Activated naive CD4-positive, alpha-beta T cell treated with anti-CD3 and anti-CD28 coated beads, Interleukin-2, amount 50 U/mL, for 72 hours (primary cell): ENCODE measurements around the gene CLEC4D. TPM values are rescaled to one million over a fixed set of nuclear protein-coding genes. Genes with fewer than 3 reads are reported as not detected.
"Not testable (repeated sequence)": the region's sequence is repeated elsewhere in the genome, so short reads cannot be mapped to it uniquely, and the experiment has no call there.

Experiments used
- ATAC-seq, 2 donors: fragments of 150-1000 bp; cut with Tn5 transposase; 2 replicates each; pipeline ENCODE4 v1.10.0; 2021; ENCODE audit warnings: mild to moderate bottlenecking in 2 of 2, moderate library complexity in 2 of 2
- DNase-seq, 2 donors: peaks; one replicate each; pipeline ENCODE4 v3.0.0; 2021 to 2022; ENCODE audit warnings: low spot score in 2 of 2
- H3K27ac Mint-ChIP-seq, 2 donors: one replicate each; pipeline ENCODE4 v1.8.0; 2022; ENCODE audit warnings: mild to moderate bottlenecking in 2 of 2, mixed read lengths in 2 of 2
- H3K36me3 Mint-ChIP-seq, 2 donors: one replicate each; pipeline ENCODE4 v1.8.0; 2022; ENCODE audit warnings: mixed read lengths in 2 of 2
- H3K9me3 Mint-ChIP-seq, 2 donors: one replicate each; pipeline ENCODE4 v1.8.0; 2022; ENCODE audit warnings: mixed read lengths in 2 of 2
- total RNA-seq, 2 donors: library from RNA; stranded (reverse); gene quantifications; one replicate each; pipeline ENCODE4 v1.2.3, GENCODE V29; 2022

Gene CLEC4D
- total RNA-seq, 2 donors from 2014 or later, result not detected

GRCh38 chr12:8559676-8560075 is 46.4 kb downstream of the CLEC4D start:
- ATAC-seq, result no peak
- DNase-seq, result no peak
- Mint-ChIP-seq H3K27ac (no peak overlapping the region), H3K9me3 (peaks cover 5 to 8% of the 10 kb centered on the region in 2 donors), H3K36me3 (peaks cover 0 to 11% of the 10 kb centered on the region in 2 donors)

GRCh38 chr12:8561011-8561410 is 47.7 kb downstream of the CLEC4D start:
- no peak overlapping the region for H3K27ac Mint-ChIP-seq
- no peak for DNase-seq
- no peak for ATAC-seq
- peaks cover 5 to 8% of the 10 kb centered on the region in 2 donors for H3K9me3 Mint-ChIP-seq
- peaks cover 0 to 11% of the 10 kb centered on the region in 2 donors for H3K36me3 Mint-ChIP-seq

GRCh38 chr12:8562310-8562709 is 49.0 kb downstream of the CLEC4D start:
- no peak overlapping the region for H3K27ac Mint-ChIP-seq
- H3K9me3 Mint-ChIP-seq, result peaks cover 8 to 9% of the 10 kb centered on the region in 2 donors
- no peak for ATAC-seq
- peaks cover 0 to 14% of the 10 kb centered on the region in 2 donors for H3K36me3 Mint-ChIP-seq
- no peak for DNase-seq

- peaks cover 0 to 15% of the 10 kb centered on the region in 2 donors for H3K36me3 Mint-ChIP-seq
- H3K9me3 Mint-ChIP-seq, result peaks cover 8 to 9% of the 10 kb centered on the region in 2 donors
- H3K27ac Mint-ChIP-seq, result no peak overlapping the region
- no peak for ATAC-seq
- no peak for DNase-seq
Measured at GRCh38 chr12:8563356-8563755, 50.1 kb downstream of the CLEC4D start.

DNA sequence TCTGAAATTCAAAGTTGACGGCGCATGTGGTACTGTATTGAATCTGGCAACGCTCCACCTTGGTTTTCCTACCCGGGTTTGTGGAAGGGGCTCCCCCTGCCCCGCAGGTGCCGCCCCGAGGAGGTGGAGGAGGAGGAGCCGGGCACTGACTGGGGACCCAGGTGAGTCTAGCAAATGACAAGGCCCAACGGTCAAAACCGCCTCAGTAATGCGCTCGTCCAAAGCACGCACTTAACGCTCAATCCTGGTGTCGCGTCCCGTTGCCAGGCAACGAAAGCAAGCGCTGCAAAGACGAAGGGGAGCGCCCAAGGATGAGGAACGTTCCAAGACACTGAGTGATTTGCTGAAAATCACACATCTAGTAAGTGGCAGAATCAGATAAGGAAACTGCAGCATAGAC is 51.4 kb downstream of the CLEC4D start:
- H3K27ac Mint-ChIP-seq, result no peak overlapping the region
- peaks cover 8 to 9% of the 10 kb centered on the region in 2 donors for H3K9me3 Mint-ChIP-seq
- DNase-seq, result no peak
- ATAC-seq, result no peak
- peaks cover 0 to 15% of the 10 kb centered on the region in 2 donors for H3K36me3 Mint-ChIP-seq

DNA sequence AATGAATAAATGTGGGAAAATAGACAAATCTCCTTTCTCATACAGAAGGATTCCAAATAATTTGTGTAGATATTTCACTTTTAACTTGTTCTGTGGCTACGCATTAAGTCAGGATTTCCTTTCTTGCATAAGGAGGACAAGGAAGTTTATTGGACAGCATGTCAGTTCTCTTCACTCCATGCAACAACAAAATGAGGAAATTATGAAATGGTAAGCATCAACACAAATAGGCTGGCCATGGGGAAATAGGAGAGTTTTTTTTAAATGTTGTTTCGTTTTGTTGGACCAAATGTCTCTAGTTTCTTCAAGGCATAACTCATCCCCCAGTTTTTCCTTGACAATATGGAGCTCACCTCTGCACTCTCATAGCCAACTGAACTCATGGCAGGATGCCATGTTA is 52.7 kb downstream of the CLEC4D start:
- not testable (repeated sequence) for H3K9me3 Mint-ChIP-seq, H3K27ac Mint-ChIP-seq, DNase-seq, ATAC-seq
- H3K36me3 Mint-ChIP-seq, result peaks cover 0 to 15% of the 10 kb centered on the region in 2 donors

DNA sequence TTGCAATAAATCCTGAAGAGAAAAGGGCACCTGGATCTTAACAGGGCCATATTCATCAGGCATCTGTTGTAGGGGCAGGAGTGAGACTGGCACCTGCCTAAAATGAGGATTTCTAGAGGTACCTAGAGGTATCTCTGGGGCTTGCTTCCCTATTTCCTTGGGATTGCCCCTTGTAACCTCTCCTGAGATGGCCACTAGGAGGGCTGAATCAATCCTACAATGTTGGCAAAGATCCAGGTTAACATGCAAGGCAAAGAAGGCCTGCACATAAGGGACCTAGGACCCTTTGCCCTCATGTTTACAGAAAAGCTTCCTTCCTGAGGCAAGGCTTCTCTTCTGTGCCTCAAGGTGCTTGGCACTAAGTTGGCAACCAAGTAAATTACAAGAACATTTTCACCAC is 53.2 kb downstream of the CLEC4D start:
- ATAC-seq (no peak), DNase-seq (no peak)
- no peak overlapping the region for H3K27ac Mint-ChIP-seq
- H3K9me3 Mint-ChIP-seq, result peaks cover 8 to 9% of the 10 kb centered on the region in 2 donors
- H3K36me3 Mint-ChIP-seq, result peaks cover 0 to 15% of the 10 kb centered on the region in 2 donors

Other genes starting within 250 kb of the CLEC4D start
- gene CLEC6A, start 57.5 kb upstream of the CLEC4D start, total RNA-seq, result not detected
- not detected for gene CLEC4E, start 27.4 kb downstream of the CLEC4D start, total RNA-seq
- gene AICDA, start 99.4 kb downstream of the CLEC4D start, total RNA-seq, result not detected
- gene MFAP5, start 149.3 kb downstream of the CLEC4D start, total RNA-seq, result not detected
- gene RIMKLB, start 184.5 kb downstream of the CLEC4D start, total RNA-seq, result 1 to 10 TPM; 2.2 to 4.5 TPM